WTC11 (cell line): ENCODE data around the gene FATE1.

ENCODE experiments used
- CTCF ChIP-seq: fragments of 200-600 bp; IDR thresholded peaks from 2 replicates; pipeline ENCODE4 v1.8.0; 2022; ENCODE audit warnings: antibody characterized with exemption
- E2F4 ChIP-seq: sonication (generic); formaldehyde crosslinking; IDR thresholded peaks from 2 replicates; pipeline ENCODE4 v1.8.1; 2022; ENCODE audit warnings: low read depth, mild to moderate bottlenecking, moderate library complexity, missing genetic modification reagents, borderline replicate concordance
- KAT7 ChIP-seq: sonication (generic); formaldehyde crosslinking; IDR thresholded peaks from 2 replicates; pipeline ENCODE4 v1.8.1; 2023; ENCODE audit warnings: missing genetic modification reagents, mild to moderate bottlenecking, borderline replicate concordance
- ZBTB21 ChIP-seq: sonication (generic); formaldehyde crosslinking; IDR thresholded peaks from 2 replicates; pipeline ENCODE4 v1.8.1; 2023; ENCODE audit warnings: mild to moderate bottlenecking, missing genetic modification reagents, borderline replicate concordance
- TF ChIP-seq, protein P1 (sequence below): sonication (generic); formaldehyde crosslinking; IDR thresholded peaks from 2 replicates; pipeline ENCODE4 v1.8.1; 2023; ENCODE audit warnings: mild to moderate bottlenecking, moderate library complexity, missing genetic modification reagents

DNA sequence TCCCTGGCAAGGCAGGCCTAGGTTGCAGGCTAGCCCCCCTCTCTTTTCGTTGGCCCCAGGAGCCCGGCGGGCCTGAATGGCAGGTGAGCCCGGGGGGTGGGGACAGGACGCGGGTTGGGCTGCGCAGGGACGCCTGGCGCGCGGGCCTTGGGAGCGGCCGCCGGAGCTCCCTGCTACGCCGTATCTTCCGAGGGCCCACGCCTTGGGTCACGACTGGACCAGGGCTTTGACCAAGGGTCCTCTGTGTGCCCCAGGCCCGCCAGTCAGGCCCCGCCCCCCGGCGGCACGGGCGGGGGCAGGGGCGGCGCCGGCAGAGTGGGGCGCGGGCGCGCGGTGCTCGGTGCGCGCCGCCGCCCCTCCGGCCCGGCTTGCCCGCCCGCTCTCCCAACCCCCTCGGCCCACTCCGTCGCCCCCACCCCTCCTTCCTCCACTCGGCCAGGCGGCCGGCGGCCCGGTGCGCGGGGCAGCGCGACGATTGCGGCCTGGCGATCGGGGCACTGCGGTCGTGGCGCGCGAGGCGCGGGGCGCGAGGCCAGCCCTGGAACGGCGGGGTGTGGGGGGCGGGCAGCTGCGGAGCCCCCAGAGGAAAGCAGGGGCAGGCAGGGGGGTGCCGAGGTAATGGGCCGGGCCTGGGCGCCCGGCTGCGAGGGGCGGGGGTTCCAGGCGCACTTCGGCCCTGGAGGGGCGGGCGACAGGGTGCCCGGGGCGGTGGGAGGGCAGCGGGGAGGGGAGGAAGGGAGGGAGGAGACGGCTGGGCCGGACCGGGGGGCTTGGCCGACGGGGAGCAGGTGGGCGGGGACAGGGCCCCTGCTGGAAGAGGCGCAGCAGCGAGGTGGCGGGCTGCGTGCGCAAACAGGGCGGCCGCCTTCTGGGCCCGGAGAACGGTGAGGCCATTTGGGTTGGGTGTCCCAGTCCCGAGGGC is 20.9 kb upstream of the FATE1 start, which contains the start of gene PRRG3:
- TF ChIP-seq CTCF: no peak
- TF ChIP-seq ZBTB21 (CRISPR knock-in tag): no peak
- TF ChIP-seq, protein P1, sequence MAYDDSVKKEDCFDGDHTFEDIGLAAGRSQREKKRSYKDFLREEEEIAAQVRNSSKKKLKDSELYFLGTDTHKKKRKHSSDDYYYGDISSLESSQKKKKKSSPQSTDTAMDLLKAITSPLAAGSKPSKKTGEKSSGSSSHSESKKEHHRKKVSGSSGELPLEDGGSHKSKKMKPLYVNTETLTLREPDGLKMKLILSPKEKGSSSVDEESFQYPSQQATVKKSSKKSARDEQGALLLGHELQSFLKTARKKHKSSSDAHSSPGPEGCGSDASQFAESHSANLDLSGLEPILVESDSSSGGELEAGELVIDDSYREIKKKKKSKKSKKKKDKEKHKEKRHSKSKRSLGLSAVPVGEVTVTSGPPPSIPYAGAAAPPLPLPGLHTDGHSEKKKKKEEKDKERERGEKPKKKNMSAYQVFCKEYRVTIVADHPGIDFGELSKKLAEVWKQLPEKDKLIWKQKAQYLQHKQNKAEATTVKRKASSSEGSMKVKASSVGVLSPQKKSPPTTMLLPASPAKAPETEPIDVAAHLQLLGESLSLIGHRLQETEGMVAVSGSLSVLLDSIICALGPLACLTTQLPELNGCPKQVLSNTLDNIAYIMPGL (CRISPR knock-in tag): no peak
- TF ChIP-seq KAT7 (CRISPR knock-in tag): no peak
- TF ChIP-seq E2F4 (CRISPR knock-in tag): no peak
